ENCODE results near the gene TMEM229B. TPM values are rescaled to one million over a fixed set of nuclear protein-coding genes. Genes with fewer than 3 reads are reported as not detected.

TMEM229B gene
- total RNA-seq, 2 experiments from 2014 or later = 9.9 to 10.0 TPM

DNA sequence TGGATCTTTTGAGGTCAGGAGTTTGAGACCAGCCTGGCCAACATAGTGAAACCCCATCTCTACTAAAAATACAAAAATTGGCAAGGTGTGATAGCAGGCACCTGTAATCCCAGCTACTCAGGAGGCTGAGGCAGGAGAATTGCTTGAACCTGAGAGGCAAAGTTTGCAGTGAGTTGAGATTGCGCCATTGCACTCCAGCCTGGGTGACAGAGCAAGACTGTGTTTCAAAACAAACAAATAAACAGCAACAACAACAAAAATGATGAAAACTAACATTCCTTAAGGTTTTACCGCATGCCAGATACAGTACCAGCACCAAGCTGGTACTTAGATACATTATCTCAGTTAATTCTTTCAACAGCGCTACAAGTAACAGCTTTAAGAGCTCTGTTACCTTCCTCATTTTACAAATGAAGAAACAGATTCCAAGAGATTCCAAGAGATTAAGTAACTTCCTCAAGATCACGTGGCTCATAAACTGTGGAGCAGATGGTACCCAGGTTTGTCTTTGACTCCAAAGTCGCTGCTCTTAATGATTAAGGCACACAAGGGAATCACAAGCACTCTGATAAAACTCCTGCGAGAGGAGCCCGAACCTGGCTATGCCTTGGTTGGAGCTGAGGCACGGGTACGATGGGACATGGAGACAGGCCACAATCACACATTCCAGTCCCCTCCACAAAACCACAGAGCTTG, 58.9 kb downstream of the TMEM229B start:
- Mint-ChIP-seq H3K4me1 (ENCODE audit: low read depth) (no peaks in the 10 kb centered on the region), H3K27ac (no peak overlapping the region), H3K4me3 (no peak overlapping the region), H3K27me3 (ENCODE audit: low read depth) (peaks cover 31% of the 10 kb centered on the region), H3K9me3 (ENCODE audit: insufficient read depth) (no peaks in the 10 kb centered on the region), H3K36me3 (ENCODE audit: low read depth) (no peaks in the 10 kb centered on the region)
- POLR2A ChIA-PET = no interaction called here
- ATAC-seq (no peak), DNase-seq (no peak)
- CTCF ChIA-PET = interaction anchor here (1.8 to 9.7 kb wide), 2 partner anchors 142 to 274 kb away, joined by 7 to 177 read pairs; no protein-coding TSS in a partner anchor

DNA sequence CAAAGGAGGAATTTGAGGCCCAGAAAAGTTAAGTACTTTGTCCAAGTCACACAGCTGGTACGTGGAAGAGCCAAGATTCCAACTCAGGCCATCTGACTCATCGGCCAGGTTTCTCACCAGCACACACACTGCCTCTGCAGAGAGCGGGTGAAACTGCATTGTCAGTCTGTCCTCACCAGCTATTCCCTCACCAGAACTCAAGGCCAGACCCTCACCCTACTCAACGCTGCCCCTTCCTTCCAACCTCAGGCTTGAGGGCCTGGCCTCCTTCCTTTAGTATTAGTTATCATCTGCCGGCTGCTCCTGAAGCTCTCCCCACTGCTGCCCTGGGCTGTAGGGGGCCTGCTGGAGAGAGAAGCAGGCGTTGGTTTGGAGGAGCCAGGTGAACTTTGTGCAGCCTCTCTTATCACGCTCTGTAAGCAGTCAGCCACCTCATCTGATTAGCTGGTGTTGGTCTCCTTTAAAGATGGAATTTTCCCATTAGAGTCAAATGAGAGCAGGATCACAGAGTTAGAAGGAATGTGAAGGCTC, 60.0 kb downstream of the TMEM229B start:
- Mint-ChIP-seq H3K27me3 (ENCODE audit: low read depth) (peaks cover 27% of the 10 kb centered on the region), H3K36me3 (ENCODE audit: low read depth) (no peaks in the 10 kb centered on the region), H3K9me3 (ENCODE audit: insufficient read depth) (no peaks in the 10 kb centered on the region), H3K4me1 (ENCODE audit: low read depth) (peaks cover 2% of the 10 kb centered on the region), H3K27ac (no peak overlapping the region), H3K4me3 (no peak overlapping the region)
- ChIA-PET CTCF (interaction anchor here (1.1 to 9.7 kb wide), 21 partner anchors 11 to 276 kb away, joined by 3 to 177 read pairs (median 7); partner anchors contain the start of genes PIGH and PLEKHH1), POLR2A (interaction anchor here (1.3 kb wide), 1 partner anchor 143 kb away, joined by 6 read pairs; no protein-coding TSS in a partner anchor)
- ATAC-seq (no peak), DNase-seq (no peak)

DNA sequence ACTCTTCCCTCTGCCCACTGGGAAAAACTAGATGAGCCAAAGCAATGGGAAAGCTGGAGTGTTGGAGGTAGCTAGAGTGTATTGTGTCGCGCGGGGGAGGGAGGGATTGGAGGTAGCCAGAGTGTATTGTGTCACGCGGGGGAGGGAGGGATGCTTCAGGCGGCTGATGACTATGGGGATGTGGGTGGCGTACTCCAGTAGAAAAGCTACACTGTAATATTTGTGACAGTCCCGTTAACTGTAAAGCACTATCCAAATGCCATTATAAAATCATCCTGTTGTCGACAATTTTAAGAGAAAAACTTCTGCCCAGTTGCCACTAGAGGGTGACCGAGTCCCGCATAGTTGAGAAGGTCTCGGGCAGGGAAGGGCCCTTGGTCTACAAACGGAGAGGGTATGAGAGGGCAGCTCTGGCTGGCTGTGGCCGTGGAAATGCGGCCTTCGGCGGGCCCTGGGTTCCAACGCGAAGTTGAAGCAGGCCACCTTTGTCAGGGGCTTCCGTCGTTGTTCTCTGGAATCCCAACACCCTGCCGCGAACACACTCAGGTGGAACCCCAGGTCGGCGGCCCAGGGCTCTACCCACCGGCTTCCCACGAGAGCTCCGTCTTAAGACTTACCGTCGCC, 61.4 kb downstream of the TMEM229B start:
- CTCF ChIA-PET = interaction anchor here (0.7 to 9.7 kb wide), 51 partner anchors 9 to 280 kb away, joined by 3 to 177 read pairs (median 5); partner anchors contain the start of genes PIGH, PLEKHH1 and TMEM229B
- POLR2A ChIA-PET = interaction anchor here (0.8 kb wide), 1 partner anchor 173 kb away, joined by 4 read pairs; the partner anchor contains the start of gene PIGH
- H3K4me1 Mint-ChIP-seq (ENCODE audit: low read depth) = peaks cover 7% of the 10 kb centered on the region

DNA sequence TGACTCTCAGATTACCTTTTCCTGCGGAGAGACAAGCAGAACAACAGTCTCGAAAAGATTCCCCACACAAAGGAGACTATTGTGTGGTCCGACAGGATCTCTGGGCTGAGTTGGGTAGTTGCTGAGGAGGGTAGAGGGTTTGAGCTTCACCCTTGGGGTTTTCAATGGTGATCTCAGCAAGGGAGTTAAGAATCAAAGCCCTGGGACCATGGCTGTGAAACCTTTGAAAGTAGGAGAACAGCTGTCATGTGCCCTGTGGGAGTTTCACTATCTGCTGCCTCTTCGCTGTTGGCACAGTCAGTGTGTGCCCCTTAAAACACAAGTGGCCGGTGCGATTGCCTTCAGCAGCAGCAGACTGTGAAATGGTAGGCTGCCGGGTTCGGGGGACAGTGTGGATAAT, 62.4 kb downstream of the TMEM229B start:
- H3K4me3 Mint-ChIP-seq = no peak overlapping the region

More for the DNA sequence above, 61.4 kb downstream of the TMEM229B start:
- Mint-ChIP-seq H3K9me3 (ENCODE audit: insufficient read depth) (no peaks in the 10 kb centered on the region), H3K27ac (no peak overlapping the region), H3K4me3 (no peak overlapping the region), H3K27me3 (ENCODE audit: low read depth) (peaks cover 31% of the 10 kb centered on the region), H3K36me3 (ENCODE audit: low read depth) (no peaks in the 10 kb centered on the region)
- DNase-seq = peak; percentile 81
- ATAC-seq = peak; percentile 85

DNA sequence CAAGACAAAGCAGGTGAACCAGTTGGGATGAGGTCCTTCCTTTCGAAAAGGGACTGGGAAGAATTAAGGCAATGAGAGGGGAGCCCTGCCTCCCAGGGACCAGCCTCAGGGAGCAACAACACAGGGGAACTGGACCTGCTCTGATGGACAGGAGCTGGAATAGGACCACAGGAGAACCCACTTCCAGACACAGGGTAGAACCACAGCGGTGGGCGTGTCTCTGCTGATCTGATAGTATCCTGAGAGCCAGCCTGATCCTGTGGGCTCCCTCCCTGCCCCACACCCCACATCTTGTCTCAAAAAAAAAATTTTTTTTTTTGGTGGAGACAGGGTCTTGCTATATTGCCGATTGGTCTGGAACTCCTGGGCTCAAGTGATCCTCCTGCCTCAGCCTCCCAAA, 62.9 kb downstream of the TMEM229B start:
- H3K9me3 Mint-ChIP-seq (ENCODE audit: insufficient read depth) = no peaks in the 10 kb centered on the region
- CTCF ChIA-PET = interaction anchor here (1.1 to 9.7 kb wide), 8 partner anchors 11 to 279 kb away, joined by 3 to 177 read pairs (median 16); no protein-coding TSS in a partner anchor
- H3K36me3 Mint-ChIP-seq (ENCODE audit: low read depth) = no peaks in the 10 kb centered on the region
- POLR2A ChIA-PET = no interaction called here
- peaks cover 32% of the 10 kb centered on the region for H3K27me3 Mint-ChIP-seq (ENCODE audit: low read depth)
- no peak overlapping the region for H3K27ac Mint-ChIP-seq
- ATAC-seq (no peak), DNase-seq (no peak)
- H3K4me1 Mint-ChIP-seq (ENCODE audit: low read depth) = peaks cover 7% of the 10 kb centered on the region
- no peak overlapping the region for H3K4me3 Mint-ChIP-seq

More for the DNA sequence above, 62.4 kb downstream of the TMEM229B start:
- Mint-ChIP-seq H3K27me3 (ENCODE audit: low read depth) (peaks cover 32% of the 10 kb centered on the region), H3K4me1 (ENCODE audit: low read depth) (peaks cover 7% of the 10 kb centered on the region), H3K9me3 (ENCODE audit: insufficient read depth) (no peaks in the 10 kb centered on the region), H3K27ac (no peak overlapping the region), H3K36me3 (ENCODE audit: low read depth) (no peaks in the 10 kb centered on the region)
- DNase-seq = no peak
- POLR2A ChIA-PET = no interaction called here
- CTCF ChIA-PET = interaction anchor here (0.9 to 9.7 kb wide), 16 partner anchors 10 to 278 kb away, joined by 3 to 177 read pairs (median 10); partner anchors contain the start of gene PIGH
- no peak for ATAC-seq

DNA sequence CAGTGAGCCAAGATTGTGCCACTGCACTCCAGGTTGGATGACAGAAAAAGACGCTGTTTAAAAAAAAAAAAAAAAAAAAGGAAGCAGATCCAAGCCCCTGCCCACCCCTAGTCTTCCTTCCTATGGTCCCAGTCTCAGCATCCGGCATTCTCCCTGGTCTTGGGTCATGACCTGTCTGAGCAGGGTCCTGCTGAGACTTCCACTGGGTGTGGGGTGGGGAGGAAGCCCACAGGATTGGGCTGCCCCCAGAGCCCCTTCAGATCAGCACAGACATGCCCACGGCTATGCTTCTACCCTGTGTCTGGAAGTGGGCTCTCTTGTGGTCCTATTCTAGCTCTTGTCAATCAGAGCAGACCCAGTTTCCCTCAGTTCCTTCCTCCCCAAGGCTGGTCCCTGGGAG, 64.0 kb downstream of the TMEM229B start:
- POLR2A ChIA-PET = no interaction called here
- Mint-ChIP-seq H3K27me3 (ENCODE audit: low read depth) (peaks cover 32% of the 10 kb centered on the region), H3K4me1 (ENCODE audit: low read depth) (peaks cover 7% of the 10 kb centered on the region), H3K27ac (no peak overlapping the region), H3K9me3 (ENCODE audit: insufficient read depth) (no peaks in the 10 kb centered on the region), H3K4me3 (no peak overlapping the region), H3K36me3 (ENCODE audit: low read depth) (no peaks in the 10 kb centered on the region)
- DNase-seq (no peak), ATAC-seq (no peak)
- CTCF ChIA-PET = interaction anchor here (0.8 to 9.7 kb wide), 6 partner anchors 11 to 280 kb away, joined by 3 to 177 read pairs (median 7); partner anchors contain the start of gene PIGH

DNA sequence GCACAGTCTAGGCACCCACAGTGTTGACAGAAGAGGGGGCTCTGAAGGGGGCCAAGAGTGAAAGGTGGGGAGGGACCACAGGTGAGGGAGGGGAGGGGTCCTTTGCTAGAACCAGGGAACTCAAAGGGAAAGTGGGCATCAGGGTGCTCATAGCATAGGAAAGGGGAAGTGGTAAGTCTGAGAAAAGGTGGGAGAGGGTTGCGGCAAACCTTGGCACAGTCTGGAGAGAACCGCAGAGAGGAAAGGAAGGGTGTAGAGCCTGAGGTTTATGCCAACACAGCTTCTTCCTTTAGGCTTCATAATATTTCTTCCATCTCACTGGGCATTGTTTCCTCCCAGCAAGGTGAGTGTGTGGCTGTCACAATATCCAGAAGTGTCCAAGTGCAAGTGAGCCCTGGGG, 65.1 kb downstream of the TMEM229B start:
- H3K9me3 Mint-ChIP-seq (ENCODE audit: insufficient read depth) = no peaks in the 10 kb centered on the region
- no peaks in the 10 kb centered on the region for H3K36me3 Mint-ChIP-seq (ENCODE audit: low read depth)
- H3K27ac Mint-ChIP-seq = no peak overlapping the region
- DNase-seq (no peak), ATAC-seq (no peak)
- ChIA-PET POLR2A (no interaction called here), CTCF (interaction anchor here (9.7 kb wide), 1 partner anchor 148 kb away, joined by 177 read pairs; no protein-coding TSS in a partner anchor)
- peaks cover 7% of the 10 kb centered on the region for H3K4me1 Mint-ChIP-seq (ENCODE audit: low read depth)
- peaks cover 28% of the 10 kb centered on the region for H3K27me3 Mint-ChIP-seq (ENCODE audit: low read depth)
- no peak overlapping the region for H3K4me3 Mint-ChIP-seq

DNA sequence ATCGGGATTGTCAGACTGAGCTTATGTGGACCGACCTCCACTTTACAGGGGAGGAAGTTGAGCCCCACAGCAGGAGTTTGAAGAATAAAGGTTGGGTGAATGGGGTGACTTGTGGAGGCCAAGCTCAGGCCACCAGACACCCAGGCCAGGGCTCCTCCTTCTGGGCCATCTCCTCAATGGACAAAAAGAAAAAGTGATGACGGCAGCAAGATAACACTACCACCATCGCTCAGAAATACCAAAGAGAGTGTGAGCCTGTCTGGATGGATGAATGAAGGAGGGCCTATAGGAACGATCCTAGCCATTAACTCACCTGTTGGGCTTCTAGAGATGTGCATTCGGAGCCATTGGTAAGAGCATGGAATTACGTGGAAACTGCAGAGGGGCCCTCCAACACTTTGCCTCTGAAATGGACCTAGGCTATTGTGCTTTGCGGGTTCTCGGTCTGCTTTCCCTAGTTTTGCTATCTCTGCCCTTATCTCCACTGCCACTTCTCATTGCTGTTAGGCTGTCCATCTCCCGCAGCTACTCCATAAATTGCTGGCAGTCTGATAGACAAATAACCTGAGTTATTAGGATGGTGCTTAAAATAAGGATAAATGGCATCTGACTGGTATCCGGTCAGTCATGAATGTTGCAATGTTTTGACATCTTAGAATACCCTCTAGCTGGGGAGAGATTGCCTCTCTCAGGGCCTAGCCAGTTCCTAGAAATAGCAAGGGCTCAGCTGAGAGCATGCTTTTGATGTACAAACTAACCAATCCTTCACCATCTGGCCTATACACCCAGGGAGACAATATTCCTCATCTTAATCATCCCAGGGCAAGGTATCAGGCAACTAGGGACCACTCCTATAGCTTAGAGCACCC, 66.9 kb downstream of the TMEM229B start:
- Mint-ChIP-seq H3K36me3 (ENCODE audit: low read depth) (no peaks in the 10 kb centered on the region), H3K4me3 (no peak overlapping the region), H3K27ac (no peak overlapping the region), H3K9me3 (ENCODE audit: insufficient read depth) (no peaks in the 10 kb centered on the region), H3K27me3 (ENCODE audit: low read depth) (peaks cover 22% of the 10 kb centered on the region), H3K4me1 (ENCODE audit: low read depth) (peaks cover 7% of the 10 kb centered on the region)
- DNase-seq = no peak
- no peak for ATAC-seq
- ChIA-PET POLR2A (no interaction called here), CTCF (interaction anchor here (1.2 to 2.8 kb wide), 2 partner anchors 66 to 149 kb away, joined by 3 to 30 read pairs; no protein-coding TSS in a partner anchor)

Small RNAs within 50 kb of the gene (microRNA-seq; reads per million reads assigned to microRNA genes)
- not detected for gene MIR5694

Other genes starting within 250 kb of the TMEM229B start
- 1 to 10 TPM; 5.1 to 5.5 TPM for gene PALS1, start 247.3 kb downstream of the TMEM229B start, total RNA-seq
- gene ATP6V1D, start 128.9 kb downstream of the TMEM229B start, total RNA-seq = 10 to 100 TPM; 36.5 to 43.6 TPM
- gene EIF2S1, start 128.4 kb downstream of the TMEM229B start, total RNA-seq = 100 to 1,000 TPM; 136 to 150 TPM
- gene PLEK2, start 76.6 kb downstream of the TMEM229B start, total RNA-seq = not detected
- under 1 TPM; 0.42 to 0.99 TPM for gene PLEKHH1, start 44.6 kb upstream of the TMEM229B start, total RNA-seq
- gene PIGH, start 111.5 kb upstream of the TMEM229B start, total RNA-seq = 10 to 100 TPM; 14.8 to 17.5 TPM
- 1 to 10 TPM; 1.6 to 2.3 TPM for gene ARG2, start 131.2 kb upstream of the TMEM229B start, total RNA-seq
- 10 to 100 TPM; 69.6 to 70.6 TPM for gene VTI1B, start 185.9 kb upstream of the TMEM229B start, total RNA-seq
- 10 to 100 TPM; 48.8 to 57.1 TPM for gene RDH11, start 207.0 kb upstream of the TMEM229B start, total RNA-seq
- gene RDH12, start 213.2 kb upstream of the TMEM229B start, total RNA-seq = not detected

Data from activated CD8-positive, alpha-beta T cell treated with anti-CD3 and anti-CD28 coated beads, Interleukin-2, amount 10 ng/mL, durations not matched to agents 7 days and 5 days (primary cell).